ENCODE results near the gene FSD1.

Gene FSD1

DNA sequence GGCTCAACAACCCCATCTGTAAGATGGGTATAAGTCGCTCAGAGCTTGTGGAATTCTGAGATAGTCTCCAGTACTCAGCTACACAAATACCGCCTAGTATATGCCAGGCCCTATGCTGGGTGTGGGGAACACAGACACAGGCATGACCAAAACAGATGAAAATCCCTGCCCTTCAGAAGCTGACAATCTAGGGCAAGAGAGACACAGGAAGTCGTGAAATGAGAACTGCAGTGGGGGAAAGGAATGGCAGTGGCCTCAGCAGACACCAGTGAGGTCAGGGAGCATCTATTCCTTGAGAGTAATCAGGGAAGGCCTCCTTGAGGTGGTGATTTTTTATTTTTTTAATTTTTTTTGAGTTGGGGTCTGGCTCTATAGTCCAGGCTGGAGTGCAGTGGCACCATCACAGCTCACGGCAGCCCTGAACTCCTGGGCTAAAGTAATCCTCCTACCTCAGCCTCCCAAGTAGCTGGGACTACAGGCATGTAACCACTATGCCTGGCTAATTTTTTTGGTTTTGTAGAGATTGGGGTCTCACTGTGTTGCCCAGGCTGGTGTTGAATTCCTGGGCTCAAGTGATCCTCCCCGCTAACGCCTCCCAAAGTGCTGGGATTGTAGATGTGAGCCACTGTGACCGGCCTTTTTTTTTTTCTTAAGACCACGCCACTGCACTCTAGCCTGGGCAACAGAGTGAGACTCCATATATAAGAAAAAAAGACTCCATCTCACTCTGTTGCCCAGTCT is 5.4 kb upstream of the FSD1 start:
- no peak overlapping the region for H3K4me3 Mint-ChIP-seq
- H3K36me3 Mint-ChIP-seq (ENCODE audit: low read depth): no peaks in the 10 kb centered on the region
- H3K27ac Mint-ChIP-seq: peak overlapping the region; percentile 74
- H3K4me1 Mint-ChIP-seq (ENCODE audit: low read depth): peaks cover 26% of the 10 kb centered on the region
- no peaks in the 10 kb centered on the region for H3K9me3 Mint-ChIP-seq
- H3K27me3 Mint-ChIP-seq: no peaks in the 10 kb centered on the region

DNA sequence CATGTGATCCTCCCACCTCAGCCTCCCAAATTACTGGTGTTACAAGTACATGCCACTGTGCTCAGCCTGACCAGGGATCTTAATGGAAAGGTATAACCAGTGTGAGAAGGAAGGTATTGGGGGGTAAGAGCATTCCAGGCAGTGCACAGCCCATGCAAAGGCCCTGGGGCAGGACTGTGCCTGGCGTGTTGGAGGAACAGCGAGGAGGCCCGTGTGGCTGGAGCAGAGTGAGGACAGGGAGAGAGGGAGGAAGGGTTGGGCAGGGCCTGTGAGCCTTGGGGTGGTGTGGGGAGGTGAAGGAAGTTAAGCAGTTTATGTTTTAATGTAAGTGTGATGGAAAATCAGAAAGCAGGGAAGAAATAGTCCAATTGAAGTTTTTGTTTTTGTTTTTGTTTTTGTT is 3.8 kb upstream of the FSD1 start:
- Mint-ChIP-seq H3K4me1 (ENCODE audit: low read depth) (peaks cover 30% of the 10 kb centered on the region), H3K4me3 (no peak overlapping the region), H3K27ac (no peak overlapping the region), H3K9me3 (no peaks in the 10 kb centered on the region), H3K27me3 (no peaks in the 10 kb centered on the region), H3K36me3 (ENCODE audit: low read depth) (no peaks in the 10 kb centered on the region)

DNA sequence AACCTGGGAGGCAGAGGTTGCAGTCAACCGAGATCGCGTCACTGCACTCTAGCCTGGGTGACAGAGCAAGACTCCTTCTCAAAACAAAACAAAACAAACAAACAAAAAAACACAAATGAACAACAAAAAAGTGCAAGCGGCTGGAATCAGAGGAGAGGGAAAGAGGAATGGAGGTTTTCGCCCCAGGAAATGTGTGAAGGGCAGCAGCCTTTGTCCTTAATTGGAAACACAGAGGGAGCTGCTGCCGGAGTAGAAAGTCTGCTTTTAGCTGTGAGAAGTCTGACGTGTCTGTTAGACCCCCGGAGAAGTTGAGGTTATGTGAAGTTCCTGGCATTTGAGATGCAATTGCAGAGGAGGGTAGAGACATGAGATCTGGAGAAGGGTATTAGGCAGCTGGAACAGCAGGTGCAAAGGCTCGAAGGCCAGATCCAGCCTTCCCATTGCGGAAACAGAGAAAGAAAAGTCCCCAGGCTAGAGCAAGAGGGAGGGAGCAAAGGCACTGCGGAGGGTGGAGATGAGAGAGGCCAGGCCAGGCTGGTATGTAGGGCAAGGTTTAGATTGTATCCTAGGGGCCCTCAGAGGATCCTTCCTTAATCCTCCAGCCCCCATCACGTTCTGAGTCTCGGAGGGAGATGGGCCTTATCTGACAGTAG is 2.7 kb upstream of the FSD1 start:
- peak overlapping the region; percentile 74 for H3K27ac Mint-ChIP-seq
- peaks cover 30% of the 10 kb centered on the region for H3K4me1 Mint-ChIP-seq (ENCODE audit: low read depth)
- peak overlapping the region; percentile 72 for H3K4me3 Mint-ChIP-seq
- H3K36me3 Mint-ChIP-seq (ENCODE audit: low read depth): no peaks in the 10 kb centered on the region
- no peaks in the 10 kb centered on the region for H3K9me3 Mint-ChIP-seq
- H3K27me3 Mint-ChIP-seq: no peaks in the 10 kb centered on the region

DNA sequence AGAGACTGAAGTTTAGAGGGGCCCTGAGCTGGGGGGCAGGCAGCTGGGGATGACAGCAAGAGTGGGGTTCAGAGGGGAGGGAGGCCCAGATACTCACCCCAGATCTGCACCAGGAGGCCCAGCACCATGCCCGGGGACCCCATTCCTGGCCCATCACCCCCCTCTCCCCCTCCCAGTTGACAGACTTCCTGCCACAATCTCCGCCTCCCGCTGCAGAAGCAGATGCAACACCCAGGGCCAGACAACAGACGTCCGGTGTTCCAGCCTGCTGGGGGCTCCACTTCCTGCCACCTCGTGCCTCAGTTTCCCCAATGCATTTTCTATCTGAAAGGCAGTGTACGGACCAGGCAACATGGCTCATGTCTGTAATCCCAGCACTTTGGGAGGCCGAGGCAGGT is 2.2 kb upstream of the FSD1 start, which contains the start of gene TMIGD2:
Gene TMIGD2, minus strand, starts transcription at position 147 of the 398 bp plus-strand sequence. Its CDS starts 4 bp downstream, at position 143.
- Mint-ChIP-seq H3K36me3 (ENCODE audit: low read depth) (no peaks in the 10 kb centered on the region), H3K9me3 (no peaks in the 10 kb centered on the region), H3K27me3 (no peaks in the 10 kb centered on the region), H3K4me3 (peak within 1 kb of the TSS; percentile 72), H3K27ac (peak within 1 kb of the TSS; percentile 74), H3K4me1 (ENCODE audit: low read depth) (peaks cover 30% of the 10 kb centered on the region)

DNA sequence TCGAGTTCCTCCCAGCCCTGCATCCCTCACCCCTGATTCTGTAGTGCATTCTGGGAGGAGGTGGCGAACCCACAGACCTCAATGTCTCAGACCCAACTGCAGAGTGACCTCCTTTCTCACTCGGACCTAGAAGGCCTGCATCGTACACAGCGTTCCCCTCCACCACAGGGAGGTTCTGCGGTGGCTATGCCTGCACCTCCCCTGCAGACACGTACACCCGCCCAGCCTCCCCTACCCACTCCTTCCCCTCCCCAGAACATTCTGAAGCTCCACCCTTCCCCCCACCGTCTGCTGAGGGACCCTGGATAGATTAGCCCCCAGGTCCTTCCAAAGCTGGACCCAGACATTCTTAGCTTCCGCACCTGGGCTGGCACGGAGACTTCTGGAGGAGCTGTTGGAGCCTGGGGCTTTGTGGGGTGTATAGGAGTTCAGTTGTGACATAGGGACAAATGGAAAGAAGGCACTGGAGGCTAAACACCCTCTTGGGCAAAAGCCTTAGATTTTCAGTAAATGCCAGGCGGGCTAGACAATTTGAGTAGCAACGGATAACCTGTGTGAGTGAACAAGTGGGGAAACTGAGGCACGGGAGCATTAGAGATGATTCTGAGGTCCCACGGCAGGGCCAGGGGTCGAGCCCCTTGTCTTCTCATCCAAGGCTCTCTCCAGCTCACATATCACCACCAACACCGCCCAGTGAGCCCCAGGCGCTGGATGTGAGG is 420 bp upstream of the FSD1 start:
- Mint-ChIP-seq H3K27ac (peak overlapping the region; percentile 40), H3K27me3 (no peaks in the 10 kb centered on the region), H3K4me1 (ENCODE audit: low read depth) (peaks cover 26% of the 10 kb centered on the region), H3K4me3 (peak overlapping the region; percentile 72), H3K36me3 (ENCODE audit: low read depth) (no peaks in the 10 kb centered on the region), H3K9me3 (no peaks in the 10 kb centered on the region)

DNA sequence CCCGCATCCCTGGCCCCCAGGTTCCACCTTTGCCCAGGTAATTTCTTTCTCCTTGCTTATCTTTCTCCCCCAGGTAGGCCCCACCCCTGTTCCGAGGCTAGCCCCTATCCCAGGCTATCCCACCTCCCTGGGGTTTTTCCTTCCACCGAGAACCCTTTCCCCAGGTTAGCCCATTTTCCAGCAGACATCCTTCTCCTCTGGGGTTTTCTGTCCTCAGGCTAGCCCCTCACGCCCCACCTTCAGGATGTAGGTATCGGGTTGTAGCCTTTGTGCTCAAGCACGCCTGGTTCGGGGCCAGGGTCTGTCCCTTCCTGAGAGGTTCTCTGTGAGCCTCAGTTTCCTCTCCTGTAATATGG is 837 bp downstream of the FSD1 start:
- Mint-ChIP-seq H3K9me3 (no peaks in the 10 kb centered on the region), H3K4me3 (peak overlapping the region; percentile 58), H3K27me3 (no peaks in the 10 kb centered on the region), H3K36me3 (ENCODE audit: low read depth) (no peaks in the 10 kb centered on the region), H3K27ac (peak overlapping the region; percentile 36), H3K4me1 (ENCODE audit: low read depth) (peaks cover 26% of the 10 kb centered on the region)

DNA sequence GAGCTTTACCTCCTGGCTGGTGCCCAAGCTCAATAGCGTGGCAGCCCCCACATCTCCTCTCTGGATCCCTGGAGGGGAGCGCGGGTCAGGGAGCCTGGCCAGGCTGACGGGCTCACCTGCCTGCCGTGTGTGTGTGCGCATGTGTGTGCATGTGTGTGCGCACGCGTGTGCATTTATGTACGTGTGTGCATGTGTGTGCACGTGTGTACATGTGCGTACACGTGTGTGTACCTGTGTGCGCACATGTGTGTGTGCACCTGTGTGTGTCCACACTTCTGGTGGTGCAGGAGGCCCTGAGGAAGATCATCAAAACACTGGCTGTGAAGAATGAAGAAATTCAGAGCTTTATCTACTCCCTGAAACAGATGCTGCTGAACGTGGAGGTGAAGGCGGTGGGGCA is 1.3 kb downstream of the FSD1 start:
- Mint-ChIP-seq H3K27me3 (no peaks in the 10 kb centered on the region), H3K9me3 (no peaks in the 10 kb centered on the region), H3K27ac (peak overlapping the region; percentile 36), H3K36me3 (ENCODE audit: low read depth) (no peaks in the 10 kb centered on the region), H3K4me3 (peak overlapping the region; percentile 58), H3K4me1 (ENCODE audit: low read depth) (peaks cover 26% of the 10 kb centered on the region)

DNA sequence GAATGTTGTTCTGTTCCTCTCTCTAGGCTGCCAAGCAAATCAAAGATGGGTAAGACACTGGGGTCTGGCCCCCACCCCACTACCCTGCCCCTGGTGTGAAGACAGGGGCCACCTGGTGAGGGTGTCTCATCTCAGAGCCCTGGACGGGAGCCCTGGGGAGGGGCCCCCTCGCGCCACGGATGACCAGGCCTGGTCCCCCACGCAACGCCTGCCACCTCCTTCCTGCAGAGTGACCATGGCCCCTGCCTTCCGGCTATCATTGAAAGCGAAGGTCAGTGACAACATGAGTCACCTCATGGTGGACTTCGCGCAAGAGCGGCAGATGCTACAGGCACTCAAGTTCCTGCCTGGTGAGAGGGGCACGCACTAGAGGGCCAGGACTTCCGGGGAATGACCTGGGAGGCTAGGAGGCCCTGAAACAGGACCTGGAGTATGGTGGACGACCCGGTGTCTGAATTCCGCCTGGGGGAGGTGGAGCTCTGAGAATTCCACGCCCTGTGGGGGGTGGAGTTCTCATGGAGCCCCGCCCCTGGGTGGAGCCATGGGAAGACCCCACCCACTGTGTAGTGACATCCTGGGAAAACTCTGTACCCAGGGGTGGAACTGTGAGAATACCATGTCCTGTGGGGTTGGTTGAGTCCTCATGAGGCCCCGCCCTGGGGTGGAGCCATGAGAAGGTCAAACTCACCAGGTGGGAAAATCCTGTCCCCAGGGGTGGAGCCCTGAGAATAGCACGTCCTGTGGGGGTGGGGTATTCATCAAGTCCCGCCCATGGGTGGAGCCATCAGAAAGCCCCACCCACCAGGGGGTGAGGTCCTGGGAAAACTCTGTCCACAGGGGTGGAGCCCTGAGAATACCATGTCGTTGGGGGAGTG is 6.1 kb downstream of the FSD1 start:
- Mint-ChIP-seq H3K27ac (no peak overlapping the region), H3K9me3 (no peaks in the 10 kb centered on the region), H3K27me3 (no peaks in the 10 kb centered on the region), H3K36me3 (ENCODE audit: low read depth) (no peaks in the 10 kb centered on the region), H3K4me3 (no peak overlapping the region), H3K4me1 (ENCODE audit: low read depth) (no peaks in the 10 kb centered on the region)

DNA sequence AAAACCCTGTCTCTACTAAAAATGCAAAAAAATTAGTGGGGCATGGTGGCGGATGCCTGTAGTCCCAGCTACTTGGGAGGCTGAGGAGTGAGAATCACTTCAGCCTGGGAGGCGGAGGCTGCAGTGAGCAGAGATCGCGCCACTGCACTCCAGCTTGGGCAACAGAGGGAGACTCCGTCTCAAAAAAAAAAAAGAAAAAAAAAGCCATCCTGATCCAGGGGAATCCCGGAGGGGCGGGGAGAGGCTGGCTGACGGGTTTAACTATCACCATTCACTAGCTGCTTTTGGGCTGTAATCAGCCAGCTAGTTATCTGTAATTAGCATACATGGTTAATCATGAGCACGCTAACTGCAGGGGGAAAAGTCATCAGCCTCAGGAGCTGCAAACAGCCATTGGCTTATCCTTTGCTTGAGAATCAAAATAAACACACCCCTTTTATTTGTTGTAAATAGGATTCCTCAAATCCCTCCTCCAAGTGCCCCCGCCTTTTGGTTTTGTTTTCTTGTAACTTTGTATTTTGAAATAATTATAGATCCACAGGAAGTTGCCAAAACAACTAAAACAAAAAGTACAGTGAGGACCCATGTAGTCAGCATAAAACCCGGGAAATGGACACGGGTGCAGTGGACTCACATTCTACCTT is 9.6 kb downstream of the FSD1 start:
- no peaks in the 10 kb centered on the region for H3K36me3 Mint-ChIP-seq (ENCODE audit: low read depth)
- H3K4me3 Mint-ChIP-seq: no peak overlapping the region
- peaks cover 3% of the 10 kb centered on the region for H3K9me3 Mint-ChIP-seq
- H3K4me1 Mint-ChIP-seq (ENCODE audit: low read depth): no peaks in the 10 kb centered on the region
- no peaks in the 10 kb centered on the region for H3K27me3 Mint-ChIP-seq
- no peak overlapping the region for H3K27ac Mint-ChIP-seq

DNA sequence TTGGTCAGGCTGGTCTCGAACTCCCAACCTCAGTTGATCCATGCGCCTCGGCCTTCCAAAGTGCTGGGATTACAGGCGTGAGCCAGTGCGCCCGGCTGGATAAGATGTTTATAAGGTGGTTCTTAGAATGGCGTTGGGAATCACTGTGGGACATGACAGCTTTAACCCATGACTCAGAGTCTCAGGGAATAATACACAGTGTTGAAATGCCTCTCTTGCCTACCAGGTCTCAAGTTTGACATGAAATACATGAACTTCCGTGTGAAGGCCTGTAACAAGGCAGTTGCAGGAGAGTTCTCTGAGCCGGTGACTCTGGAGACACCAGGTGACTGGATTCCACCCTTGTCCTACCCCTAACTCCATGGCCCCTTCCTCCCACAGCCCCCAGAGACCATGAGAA is 12.6 kb downstream of the FSD1 start:
- H3K27me3 Mint-ChIP-seq: no peaks in the 10 kb centered on the region
- no peaks in the 10 kb centered on the region for H3K4me1 Mint-ChIP-seq (ENCODE audit: low read depth)
- no peaks in the 10 kb centered on the region for H3K36me3 Mint-ChIP-seq (ENCODE audit: low read depth)
- peaks cover 11% of the 10 kb centered on the region for H3K9me3 Mint-ChIP-seq
- H3K4me3 Mint-ChIP-seq: no peak overlapping the region
- no peak overlapping the region for H3K27ac Mint-ChIP-seq

DNA sequence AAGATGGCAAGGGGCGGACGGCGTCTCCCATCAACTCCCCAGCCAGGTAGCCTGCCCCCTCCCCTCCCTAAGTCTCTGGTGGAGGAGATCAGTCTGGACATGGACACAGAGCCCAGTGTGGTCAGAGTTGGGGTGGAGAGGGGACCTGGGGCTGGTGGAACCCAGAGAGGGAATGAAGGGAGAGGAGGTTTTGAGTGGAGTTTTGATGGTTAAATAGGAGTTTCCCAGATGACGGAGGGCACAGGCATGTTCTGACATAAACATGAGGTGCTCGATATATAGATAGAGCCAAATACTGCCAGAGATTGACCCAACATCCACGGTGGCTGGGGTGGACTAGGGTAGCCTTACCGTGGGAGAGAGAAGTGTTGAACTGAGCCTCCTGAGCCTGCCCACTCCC is 14.1 kb downstream of the FSD1 start:
- Mint-ChIP-seq H3K36me3 (ENCODE audit: low read depth) (no peaks in the 10 kb centered on the region), H3K4me3 (no peak overlapping the region), H3K27ac (no peak overlapping the region), H3K9me3 (peaks cover 11% of the 10 kb centered on the region), H3K27me3 (no peaks in the 10 kb centered on the region), H3K4me1 (ENCODE audit: low read depth) (no peaks in the 10 kb centered on the region)

DNA sequence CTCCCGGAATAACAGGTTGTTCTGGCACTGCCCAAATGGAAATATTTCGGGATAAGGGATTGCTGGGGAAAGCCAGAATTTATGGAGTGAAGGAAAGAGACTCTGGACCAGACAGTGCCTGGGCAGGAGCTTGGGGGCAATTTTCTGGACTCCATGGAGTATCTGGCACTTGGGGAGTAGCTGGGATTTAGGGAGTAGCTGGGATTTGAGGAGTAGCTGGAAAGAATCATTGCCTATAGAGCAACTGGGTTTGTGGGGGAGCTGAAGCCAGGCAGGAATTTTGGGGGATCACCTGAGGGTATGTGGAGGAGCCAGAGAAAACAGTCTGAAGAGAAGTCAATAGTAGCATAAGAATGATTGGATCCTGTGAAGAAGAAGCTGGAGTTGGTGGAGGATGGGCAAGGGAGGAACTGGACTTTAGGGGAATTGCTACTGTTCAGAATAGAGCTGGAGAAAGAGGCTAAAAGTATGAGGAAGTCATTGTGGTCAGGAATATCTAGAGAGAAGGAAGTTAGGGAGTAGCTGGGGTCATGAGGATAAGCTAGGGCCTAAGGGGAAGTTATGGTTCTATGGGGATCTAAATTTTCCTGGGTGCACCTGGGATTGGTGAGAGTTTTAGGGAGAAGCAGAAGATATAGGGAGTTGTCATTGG is 14.8 kb downstream of the FSD1 start:
- Mint-ChIP-seq H3K36me3 (ENCODE audit: low read depth) (no peaks in the 10 kb centered on the region), H3K27ac (no peak overlapping the region), H3K9me3 (peaks cover 11% of the 10 kb centered on the region)

DNA sequence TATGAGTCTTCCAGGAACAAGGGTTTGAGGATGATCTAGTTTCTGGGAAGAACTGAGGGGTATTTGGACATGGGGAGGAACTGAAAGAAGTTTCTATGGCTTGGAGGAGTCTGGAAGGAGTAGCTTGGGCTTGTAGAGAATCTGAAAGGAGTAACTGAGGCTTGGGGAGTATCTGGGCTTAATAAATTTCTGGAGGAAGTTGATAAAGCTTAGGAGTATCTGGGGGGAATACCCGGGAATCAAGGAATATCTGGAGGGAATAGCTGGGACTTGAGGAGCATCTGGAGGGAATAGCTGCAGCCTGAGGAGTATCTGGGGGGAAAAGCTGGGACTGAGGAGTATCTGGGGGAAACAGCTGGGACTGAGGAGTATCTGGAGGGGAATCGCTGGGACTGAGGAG is 16.0 kb downstream of the FSD1 start:
- H3K4me3 Mint-ChIP-seq: no peak overlapping the region
- no peak overlapping the region for H3K27ac Mint-ChIP-seq
- H3K9me3 Mint-ChIP-seq: peaks cover 11% of the 10 kb centered on the region
- no peaks in the 10 kb centered on the region for H3K27me3 Mint-ChIP-seq
- no peaks in the 10 kb centered on the region for H3K36me3 Mint-ChIP-seq (ENCODE audit: low read depth)
- H3K4me1 Mint-ChIP-seq (ENCODE audit: low read depth): no peaks in the 10 kb centered on the region

More for the DNA sequence above, 14.8 kb downstream of the FSD1 start:
- no peaks in the 10 kb centered on the region for H3K4me1 Mint-ChIP-seq (ENCODE audit: low read depth)
- H3K27me3 Mint-ChIP-seq: no peaks in the 10 kb centered on the region
- H3K4me3 Mint-ChIP-seq: no peak overlapping the region

Measured in stimulated activated naive CD8-positive, alpha-beta T cell treated with anti-CD3 and anti-CD28 coated beads, Interleukin-15, Interleukin-2, amounts not matched to agents 100 ng/mL and 50 ng/mL, for 24 hours (primary cell).